HG02759 (cell line): ENCODE results near the gene RAPGEF5.

Experiments used
- ATAC-seq: cut with Tn5 transposase; IDR thresholded peaks from one replicate; pipeline ENCODE4 v1.9.1; 2021; ENCODE audit warnings: mild to moderate bottlenecking, moderate library complexity; ENCODE audit not compliant: unreplicated experiment

The RAPGEF5 gene, protein sequence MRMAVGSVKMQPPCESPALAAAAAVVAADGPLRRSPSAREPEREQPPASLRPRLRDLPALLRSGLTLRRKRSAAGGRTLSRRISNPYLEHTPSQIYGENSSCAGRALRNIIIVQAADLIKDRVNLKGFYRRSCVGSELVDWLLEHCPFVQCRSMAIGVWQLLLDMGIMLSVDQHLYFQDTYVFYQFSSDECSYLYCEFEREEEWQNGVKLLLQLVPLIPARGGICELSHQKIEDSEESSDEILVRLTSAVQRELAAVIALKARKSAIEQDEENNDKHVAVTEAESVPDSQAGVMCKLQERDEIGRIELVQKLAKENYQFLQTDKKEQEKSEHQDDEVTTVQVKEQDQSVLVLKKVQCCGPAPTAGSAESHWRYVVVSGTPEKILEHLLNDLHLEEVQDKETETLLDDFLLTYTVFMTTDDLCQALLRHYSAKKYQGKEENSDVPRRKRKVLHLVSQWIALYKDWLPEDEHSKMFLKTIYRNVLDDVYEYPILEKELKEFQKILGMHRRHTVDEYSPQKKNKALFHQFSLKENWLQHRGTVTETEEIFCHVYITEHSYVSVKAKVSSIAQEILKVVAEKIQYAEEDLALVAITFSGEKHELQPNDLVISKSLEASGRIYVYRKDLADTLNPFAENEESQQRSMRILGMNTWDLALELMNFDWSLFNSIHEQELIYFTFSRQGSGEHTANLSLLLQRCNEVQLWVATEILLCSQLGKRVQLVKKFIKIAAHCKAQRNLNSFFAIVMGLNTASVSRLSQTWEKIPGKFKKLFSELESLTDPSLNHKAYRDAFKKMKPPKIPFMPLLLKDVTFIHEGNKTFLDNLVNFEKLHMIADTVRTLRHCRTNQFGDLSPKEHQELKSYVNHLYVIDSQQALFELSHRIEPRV

GRCh38 chr7:22356701-22357310, at the start of gene RAPGEF5:
TSS of gene RAPGEF5 (minus strand) at chr7:22357154. CDS start at chr7:22357060, 94 bp downstream.
- peak; percentile 78 for ATAC-seq

GRCh38 chr7:22406715-22407114, 49.8 kb upstream of the RAPGEF5 start:
- ATAC-seq: no peak

DNA sequence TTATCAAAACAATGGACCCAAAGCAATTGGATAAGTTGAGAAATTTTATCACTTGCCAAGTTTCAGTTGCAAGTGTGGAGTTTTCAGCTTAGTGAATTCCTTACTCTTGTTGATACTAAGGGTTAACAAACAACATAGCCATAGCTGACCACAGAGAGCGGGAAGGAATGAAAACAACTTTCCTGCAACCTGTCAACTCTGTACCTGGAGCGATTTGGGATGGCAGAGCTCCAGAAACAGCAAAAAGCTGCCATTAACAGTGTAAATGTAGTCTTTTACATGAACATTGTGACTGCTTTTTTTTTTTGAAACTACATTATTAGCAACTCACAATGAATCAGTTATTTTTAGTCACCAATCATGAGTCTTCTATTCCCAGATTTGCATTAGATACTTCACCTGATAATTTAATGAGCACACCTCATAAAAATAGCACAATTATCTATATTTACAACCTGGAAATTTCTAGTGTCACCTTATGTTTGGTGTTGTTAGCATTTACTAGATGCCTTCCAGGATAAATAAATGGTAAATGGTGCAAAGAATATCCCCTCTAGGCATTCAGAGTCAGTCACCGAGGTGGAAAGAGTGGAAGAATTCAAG, 47.6 kb upstream of the RAPGEF5 start:
- ATAC-seq: no peak

- no peak for ATAC-seq
These were observed 46.4 kb upstream of the RAPGEF5 start for GRCh38 chr7:22403344-22403743.

DNA sequence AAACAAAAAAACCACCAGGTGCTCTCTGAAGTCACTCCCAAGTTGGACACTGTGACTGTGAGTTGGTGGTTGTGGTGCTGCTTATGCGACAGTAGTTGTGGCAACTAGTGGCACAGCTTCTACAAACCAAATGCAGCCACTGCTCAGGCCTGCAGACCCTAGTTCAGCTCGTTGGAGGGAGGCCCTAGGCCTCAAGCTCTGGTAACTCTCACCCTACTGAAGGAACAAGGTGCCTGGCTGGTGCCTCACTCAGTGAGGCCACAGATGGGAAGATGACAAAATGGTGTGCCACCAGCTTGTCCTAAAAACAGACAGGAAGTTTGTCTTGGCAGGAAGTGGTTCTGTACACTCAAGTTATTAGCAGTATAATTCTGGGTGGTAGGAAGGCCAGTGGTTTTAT, 45.3 kb upstream of the RAPGEF5 start:
- ATAC-seq: peak; percentile 40

GRCh38 chr7:22400936-22401553, 44.1 kb upstream of the RAPGEF5 start:
- no peak for ATAC-seq

- ATAC-seq: no peak
These were observed 43.3 kb upstream of the RAPGEF5 start for GRCh38 chr7:22400150-22400814.

- no peak for ATAC-seq
These were observed 42.6 kb upstream of the RAPGEF5 start for GRCh38 chr7:22399546-22399945.

DNA sequence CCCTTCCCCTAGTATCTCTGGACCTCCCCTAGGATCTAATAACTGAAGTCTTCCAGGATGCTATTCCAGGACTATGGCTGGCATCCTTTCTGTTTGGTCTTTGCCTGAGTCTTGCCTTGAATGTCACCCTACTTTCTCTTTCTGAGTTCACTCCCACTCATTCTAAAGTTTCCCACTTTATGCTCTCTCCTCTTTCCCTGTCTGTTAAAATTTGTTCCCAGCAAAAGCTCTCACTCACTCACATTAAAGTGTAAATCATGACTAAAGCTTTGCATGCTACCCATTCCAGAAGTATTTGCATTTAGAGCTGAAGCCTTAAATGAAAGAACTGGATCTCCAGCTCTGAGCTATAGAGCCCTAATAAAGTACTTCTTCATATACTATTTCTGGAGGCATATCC, 42.1 kb upstream of the RAPGEF5 start:
- no peak for ATAC-seq

DNA sequence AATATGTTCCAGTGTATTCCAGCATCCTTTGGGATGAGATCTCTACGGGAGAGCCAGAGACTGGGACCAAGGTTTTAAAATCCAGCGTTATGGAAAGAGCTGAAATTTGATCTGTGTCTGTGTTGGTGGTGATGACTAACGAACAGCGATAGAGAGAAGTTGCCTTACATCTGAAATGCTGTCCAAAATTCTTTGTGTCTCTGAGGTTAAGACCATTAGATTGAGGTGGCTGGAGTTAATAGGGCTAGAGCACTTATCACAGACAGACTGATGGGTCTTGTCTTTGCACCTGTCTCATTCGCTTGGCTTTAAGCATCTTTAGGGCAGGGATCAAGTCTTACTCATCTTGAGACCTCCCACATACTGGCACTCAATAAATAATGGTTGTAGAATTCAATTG, 41.0 kb upstream of the RAPGEF5 start:
- ATAC-seq: no peak

- ATAC-seq: no peak
These were observed 38.3 kb upstream of the RAPGEF5 start for GRCh38 chr7:22395222-22395621.

DNA sequence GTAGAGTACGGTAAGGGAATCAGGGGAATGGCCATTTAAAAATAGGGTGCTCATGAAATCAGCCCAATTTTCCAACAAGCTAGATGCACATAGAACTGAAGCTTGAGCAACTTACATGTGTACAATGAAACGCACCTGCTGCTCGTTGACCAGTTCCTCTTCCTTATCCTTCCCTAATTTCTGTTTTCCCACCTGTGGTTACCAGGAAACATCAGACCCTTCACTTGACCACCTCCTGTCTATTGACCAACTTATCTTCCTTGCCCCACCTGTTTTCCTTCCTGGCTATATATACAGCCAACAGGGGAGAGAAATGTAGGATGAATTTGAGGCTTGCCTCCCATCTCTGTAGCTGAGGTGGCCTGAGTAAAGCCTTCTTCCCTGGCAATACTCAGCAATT, 37.8 kb upstream of the RAPGEF5 start:
- ATAC-seq: no peak

DNA sequence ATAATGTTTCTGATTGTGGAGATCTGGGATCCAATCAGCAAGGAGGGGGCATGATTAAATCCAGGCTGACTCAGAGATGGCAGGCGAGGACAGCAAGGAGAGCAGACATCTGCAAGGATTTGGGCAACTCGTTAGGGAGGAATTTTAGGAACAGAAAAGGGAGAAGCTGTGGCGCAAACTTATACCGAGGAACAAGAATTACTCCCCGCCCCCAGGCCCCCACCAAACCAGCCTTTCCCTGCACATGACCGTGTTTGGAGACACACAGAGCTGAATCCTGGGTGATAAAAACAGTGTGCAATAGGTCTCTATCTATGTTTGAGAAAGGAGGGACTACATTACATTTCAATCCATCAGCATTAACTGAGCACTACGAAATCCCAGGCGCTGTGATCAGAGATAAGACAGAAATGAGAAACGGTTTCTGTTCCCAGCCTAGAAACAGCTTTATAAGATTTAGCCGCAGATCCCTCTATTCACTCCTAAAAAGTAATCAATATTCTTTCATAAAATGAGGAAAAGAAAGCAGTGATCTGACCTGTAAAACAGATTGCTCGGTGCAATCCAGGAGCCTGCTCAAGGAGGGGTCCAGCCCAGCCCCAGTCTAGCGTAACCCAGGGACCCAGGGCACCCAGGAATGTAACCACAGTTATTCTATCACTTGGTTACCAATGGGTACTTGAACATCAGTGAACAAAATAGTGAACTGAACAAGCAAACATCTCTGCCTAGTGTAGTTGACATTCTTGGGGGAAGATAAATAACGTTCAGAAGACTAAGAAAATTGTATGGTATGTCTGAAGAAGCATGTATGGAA, 37.2 kb upstream of the RAPGEF5 start:
- no peak for ATAC-seq

GRCh38 chr7:22390516-22390915, 33.6 kb upstream of the RAPGEF5 start:
- ATAC-seq: no peak

- no peak for ATAC-seq
These were observed 32.9 kb upstream of the RAPGEF5 start for GRCh38 chr7:22389892-22390291.

DNA sequence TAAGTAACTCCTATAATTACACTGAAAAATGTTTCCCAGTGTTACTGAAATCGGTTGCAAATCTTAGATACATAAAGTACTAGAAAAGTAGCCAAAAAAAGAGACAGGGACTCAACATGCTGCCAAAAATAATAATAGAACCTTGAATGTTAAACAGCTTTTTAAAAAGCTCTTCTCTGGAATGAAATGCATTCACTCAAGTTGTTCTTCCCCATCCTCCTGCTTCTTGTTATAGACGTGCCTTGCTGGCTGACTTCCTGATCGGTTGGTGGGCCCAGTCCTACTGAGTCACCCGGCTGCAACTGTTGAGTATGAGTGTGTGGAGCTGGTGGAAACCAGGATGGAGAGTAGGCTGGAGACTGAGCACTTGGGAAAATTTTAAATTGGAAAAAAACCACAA, 30.6 kb upstream of the RAPGEF5 start:
- ATAC-seq: no peak

DNA sequence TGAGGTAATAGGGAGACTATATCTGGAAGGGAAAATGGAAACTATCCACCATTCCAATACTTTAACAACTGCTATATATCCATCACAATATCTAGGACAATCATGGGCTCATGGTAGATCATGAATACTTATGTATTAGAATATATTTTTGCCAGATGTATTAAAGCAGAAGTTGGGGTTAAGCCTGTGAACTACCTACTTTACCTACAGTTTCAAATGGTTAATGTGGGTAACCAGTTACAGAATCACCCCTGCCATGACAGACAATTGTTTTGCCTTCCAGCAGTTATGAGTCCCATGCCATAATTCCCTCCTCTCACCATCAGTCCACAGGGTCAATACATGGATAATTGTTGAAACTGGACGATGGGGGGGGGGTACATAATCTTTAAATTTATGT, 29.9 kb upstream of the RAPGEF5 start:
- ATAC-seq: peak; percentile 60

DNA sequence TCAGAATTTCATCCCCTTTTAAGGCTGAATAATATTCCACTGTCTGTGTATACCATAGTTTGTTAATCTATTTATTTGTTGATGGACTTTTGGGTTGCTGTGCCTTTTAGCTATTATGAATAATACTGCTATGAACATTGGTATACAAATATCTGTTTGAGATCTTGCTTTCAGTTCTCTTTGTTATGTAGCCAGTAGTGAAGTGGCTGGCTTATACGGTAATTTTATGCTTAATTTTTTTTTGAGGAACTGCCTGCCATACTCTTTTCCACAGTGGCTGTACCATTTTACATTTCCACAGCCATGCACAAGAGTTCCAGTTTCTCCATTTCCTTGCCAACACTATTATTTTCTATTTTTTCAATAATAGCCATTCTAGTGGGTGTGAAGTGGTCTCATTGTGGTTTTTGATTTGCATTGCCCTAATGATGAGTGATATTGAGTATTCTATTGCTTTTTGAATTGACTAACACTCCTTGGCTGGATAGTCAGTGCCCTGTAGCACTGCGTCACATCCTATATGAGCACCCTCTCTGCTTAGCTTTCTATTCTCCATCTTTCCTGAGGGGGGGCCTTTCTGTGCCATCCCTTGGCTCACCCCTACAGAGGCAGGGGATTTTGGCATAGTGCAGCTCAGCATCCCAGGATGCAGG, 29.4 kb upstream of the RAPGEF5 start:
- peak; percentile 78 for ATAC-seq

DNA sequence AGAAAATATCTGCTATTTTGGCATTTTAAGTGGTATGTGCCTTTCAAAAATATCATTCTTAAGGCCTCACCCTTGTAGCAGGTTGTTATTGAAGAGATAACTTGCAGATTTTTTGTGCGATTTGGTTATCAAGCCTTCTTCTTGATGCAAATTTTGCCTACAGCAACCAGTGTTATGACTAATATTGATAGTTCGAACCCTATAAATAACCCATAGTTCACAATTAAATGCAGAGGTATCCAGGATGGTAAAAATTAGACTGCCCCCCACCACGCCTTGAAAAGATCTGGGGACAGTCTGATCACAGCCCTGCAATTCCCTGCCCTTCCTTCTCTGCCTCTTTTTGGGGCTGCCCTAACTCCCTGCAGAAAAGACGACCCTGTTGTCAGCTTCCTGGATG, 28.4 kb upstream of the RAPGEF5 start:
- no peak for ATAC-seq
